OCI-LY3 (cell line): ENCODE data around the gene CRAT.

ENCODE experiments used
- H2AFZ ChIP-seq: fragments of 200-600, 300-600 bp; shearing (Covaris generic); 2 replicates; pipeline ENCODE4 v1.6.0; 2014; ENCODE audit warnings: antibody characterized with exemption, low read depth, low read length
- H3K27ac ChIP-seq: fragments of 200-600, 300-600 bp; sonication (generic); 2 replicates; pipeline ENCODE4 v1.5.1; 2014; ENCODE audit warnings: mild to moderate bottlenecking, low read length, moderate library complexity, mixed read lengths
- H3K27me3 ChIP-seq: fragments of 200-600, 300-600 bp; sonication (generic); 2 replicates; pipeline ENCODE4 v1.6.1; 2014; ENCODE audit warnings: low read depth, low read length, mixed read lengths
- H3K36me3 ChIP-seq: fragments of 200-600, 300-600 bp; sonication (generic); replicated peaks from 2 replicates; pipeline ENCODE3; 2014; ENCODE audit warnings: low read depth, low read length, mixed read lengths
- H3K4me1 ChIP-seq: fragments of 300-600, 200-600 bp; sonication (generic); 2 replicates; pipeline ENCODE4 v1.6.1; 2014; ENCODE audit warnings: low read length, mixed read lengths
- H3K4me2 ChIP-seq: fragments of 200-600, 300-600 bp; sonication (generic); 2 replicates; pipeline ENCODE4 v1.6.1; 2014; ENCODE audit warnings: low read length, mixed read lengths
- H3K4me3 ChIP-seq: fragments of 300-600, 200-600 bp; sonication (generic); 2 replicates; pipeline ENCODE4 v1.5.1; 2014; ENCODE audit warnings: antibody characterized with exemption, mild to moderate bottlenecking, low read length, moderate library complexity
- H3K79me2 ChIP-seq: fragments of 300-600, 200-600 bp; shearing (Covaris generic); 2 replicates; pipeline ENCODE4 v1.6.1; 2014; ENCODE audit warnings: mild to moderate bottlenecking, low read length, mixed read lengths
- H3K9ac ChIP-seq: fragments of 300-600, 200-600 bp; shearing (Covaris generic); 2 replicates; pipeline ENCODE4 v1.6.0; 2014; ENCODE audit warnings: mild to moderate bottlenecking, low read length, moderate library complexity
- H3K9me3 ChIP-seq: fragments of 200-600, 300-600 bp; shearing (Covaris generic); 2 replicates; pipeline ENCODE4 v1.6.1; 2014; ENCODE audit warnings: low read length, mixed read lengths; ENCODE audit not compliant: insufficient read depth
- H4K20me1 ChIP-seq: fragments of 200-600, 300-600 bp; sonication (generic); 2 replicates; pipeline ENCODE4 v1.6.1; 2016; ENCODE audit warnings: low read length, mixed read lengths; ENCODE audit not compliant: insufficient read depth
- CTCF ChIP-seq: fragments of 200-600, 300-600 bp; sonication (generic); IDR thresholded peaks from 2 replicates; pipeline ENCODE4 v1.5.1; 2014; ENCODE audit warnings: antibody characterized with exemption, low read length, low read depth
- EZH2phosphoT487 ChIP-seq: fragments of 200-600 bp; shearing (Covaris generic); IDR thresholded peaks from 2 replicates; pipeline ENCODE4 v1.6.1; 2018; ENCODE audit warnings: antibody characterized with exemption, mixed run types, low read depth

Gene CRAT

GRCh38 chr9:129053020-129053419 is 57.6 kb downstream of the CRAT start:
- H3K4me2 ChIP-seq = no peak overlapping the region
- TF ChIP-seq EZH2phosphoT487 = no peak
- TF ChIP-seq CTCF = no peak

GRCh38 chr9:129052592-129052991 is 58.0 kb downstream of the CRAT start:
- H3K27me3 ChIP-seq = no peaks in the 10 kb centered on the region
- H3K9ac ChIP-seq = no peak overlapping the region
- no peak overlapping the region for H3K4me3 ChIP-seq
- TF ChIP-seq CTCF = no peak
- TF ChIP-seq EZH2phosphoT487 = no peak
- H3K4me1 ChIP-seq = no peaks in the 10 kb centered on the region
- peaks cover 9% of the 10 kb centered on the region for H3K36me3 ChIP-seq
- H3K9me3 ChIP-seq = no peaks in the 10 kb centered on the region
- no peaks in the 10 kb centered on the region for H3K79me2 ChIP-seq
- no peaks in the 10 kb centered on the region for H4K20me1 ChIP-seq
- no peak overlapping the region for H3K4me2 ChIP-seq
- no peak overlapping the region for H2AFZ ChIP-seq
- no peak overlapping the region for H3K27ac ChIP-seq

More at GRCh38 chr9:129053020-129053419, 57.6 kb downstream of the CRAT start:
- H3K27me3 ChIP-seq = no peaks in the 10 kb centered on the region
- H2AFZ ChIP-seq = no peak overlapping the region
- H3K27ac ChIP-seq = no peak overlapping the region
- H4K20me1 ChIP-seq = no peaks in the 10 kb centered on the region
- no peaks in the 10 kb centered on the region for H3K4me1 ChIP-seq
- no peaks in the 10 kb centered on the region for H3K9me3 ChIP-seq
- peaks cover 6% of the 10 kb centered on the region for H3K36me3 ChIP-seq
- H3K79me2 ChIP-seq = no peaks in the 10 kb centered on the region
- H3K9ac ChIP-seq = no peak overlapping the region
- no peak overlapping the region for H3K4me3 ChIP-seq
